ENCODE results near the gene TMEM130.

Gene TMEM130

GRCh38 chr7:98869597-98870120 is at the start of gene TMEM130:
TSS of gene TMEM130 (minus strand) at chr7:98870014. CDS start at chr7:98869861, 153 bp downstream.
- no peak for DNase-seq

GRCh38 chr7:98917331-98917730 is 47.5 kb upstream of the TMEM130 start:
- no peak for DNase-seq

- no peak for DNase-seq
Observed at GRCh38 chr7:98913612-98914011, 43.8 kb upstream of the TMEM130 start.

GRCh38 chr7:98913026-98913425 is 43.2 kb upstream of the TMEM130 start:
- DNase-seq: no peak

- peak; percentile 36 for DNase-seq
Observed at GRCh38 chr7:98911916-98912315, 42.1 kb upstream of the TMEM130 start.

GRCh38 chr7:98910427-98910826 is 40.6 kb upstream of the TMEM130 start:
- DNase-seq: no peak

- no peak for DNase-seq
Observed at GRCh38 chr7:98909487-98909886, 39.7 kb upstream of the TMEM130 start.

GRCh38 chr7:98908585-98908984 is 38.8 kb upstream of the TMEM130 start:
- no peak for DNase-seq

GRCh38 chr7:98907570-98907969 is 37.8 kb upstream of the TMEM130 start:
- DNase-seq: no peak

GRCh38 chr7:98903246-98903645 is 33.4 kb upstream of the TMEM130 start:
- DNase-seq: no peak

GRCh38 chr7:98902523-98902922 is 32.7 kb upstream of the TMEM130 start:
- DNase-seq: no peak

- no peak for DNase-seq
Observed at GRCh38 chr7:98900815-98901214, 31.0 kb upstream of the TMEM130 start.

- DNase-seq: no peak
Observed at GRCh38 chr7:98899816-98900215, 30.0 kb upstream of the TMEM130 start.

GRCh38 chr7:98892609-98893008 is 22.8 kb upstream of the TMEM130 start:
- DNase-seq: no peak

- DNase-seq: no peak
Observed at GRCh38 chr7:98887038-98887437, 17.2 kb upstream of the TMEM130 start.

- DNase-seq: no peak
Observed at GRCh38 chr7:98884416-98884815, 14.6 kb upstream of the TMEM130 start.

- no peak for DNase-seq
Observed at GRCh38 chr7:98881561-98882315, 11.9 kb upstream of the TMEM130 start.

- DNase-seq: no peak
Observed at GRCh38 chr7:98880485-98880884, 10.7 kb upstream of the TMEM130 start.

- DNase-seq: no peak
Observed at GRCh38 chr7:98879979-98880315, 10.1 kb upstream of the TMEM130 start.

GRCh38 chr7:98879198-98879978 is 9.6 kb upstream of the TMEM130 start:
- no peak for DNase-seq

GRCh38 chr7:98878365-98879197 is 8.8 kb upstream of the TMEM130 start, which contains the start of gene TRRAP:
TSS of gene TRRAP (plus strand) at chr7:98878532. CDS start at chr7:98881151, 2,619 bp downstream.
- DNase-seq: peak; percentile 86

GRCh38 chr7:98877692-98878364 is 8.0 kb upstream of the TMEM130 start:
- DNase-seq: no peak

Data from right hindlimb (tissue), 1 donor.